Osteocyte (in vitro differentiated cells): ENCODE measurements around the gene GRIPAP1. TPM values are rescaled to one million over a fixed set of nuclear protein-coding genes. Genes with fewer than 3 reads are reported as not detected.
"Not testable (repeated sequence)": the region's sequence is repeated elsewhere in the genome, so short reads cannot be mapped to it uniquely, and the experiment has no call there.

Experiments
- DNase-seq: peaks from one replicate; pipeline ENCODE4 v3.0.0; 2021; ENCODE audit warnings: mixed read lengths; ENCODE audit not compliant: unreplicated experiment; ENCODE audit errors: extremely low spot score
- H3K27ac Mint-ChIP-seq: one replicate; pipeline ENCODE4 v1.8.0; 2021; ENCODE audit warnings: mild to moderate bottlenecking, mixed read lengths; ENCODE audit not compliant: unreplicated experiment
- H3K27me3 Mint-ChIP-seq: one replicate; pipeline ENCODE4 v1.8.0; 2021; ENCODE audit warnings: mixed read lengths; ENCODE audit not compliant: unreplicated experiment
- H3K36me3 Mint-ChIP-seq: one replicate; pipeline ENCODE4 v1.8.0; 2021; ENCODE audit warnings: mixed read lengths; ENCODE audit not compliant: unreplicated experiment
- H3K4me1 Mint-ChIP-seq: one replicate; pipeline ENCODE4 v1.8.0; 2021; ENCODE audit warnings: mixed read lengths; ENCODE audit not compliant: unreplicated experiment
- H3K4me3 Mint-ChIP-seq: one replicate; pipeline ENCODE4 v1.8.0; 2021; ENCODE audit warnings: mild to moderate bottlenecking, moderate library complexity, mixed read lengths; ENCODE audit not compliant: unreplicated experiment
- H3K9me3 Mint-ChIP-seq: one replicate; pipeline ENCODE4 v1.8.0; 2021; ENCODE audit warnings: mixed read lengths; ENCODE audit not compliant: unreplicated experiment
- total RNA-seq: library from RNA; stranded (reverse); gene quantifications from 2 replicates; pipeline ENCODE4 v1.2.1, GENCODE V29; 2021
- TF ChIP-seq, protein P1 (sequence below): fragments of 200-600 bp; sonication (generic); IDR thresholded peaks from 2 replicates; pipeline ENCODE4 v1.5.0; 2021; ENCODE audit warnings: antibody characterized with exemption, mild to moderate bottlenecking, moderate library complexity

Gene GRIPAP1
- total RNA-seq, 1 donor from 2014 or later, result 48.5 TPM

DNA sequence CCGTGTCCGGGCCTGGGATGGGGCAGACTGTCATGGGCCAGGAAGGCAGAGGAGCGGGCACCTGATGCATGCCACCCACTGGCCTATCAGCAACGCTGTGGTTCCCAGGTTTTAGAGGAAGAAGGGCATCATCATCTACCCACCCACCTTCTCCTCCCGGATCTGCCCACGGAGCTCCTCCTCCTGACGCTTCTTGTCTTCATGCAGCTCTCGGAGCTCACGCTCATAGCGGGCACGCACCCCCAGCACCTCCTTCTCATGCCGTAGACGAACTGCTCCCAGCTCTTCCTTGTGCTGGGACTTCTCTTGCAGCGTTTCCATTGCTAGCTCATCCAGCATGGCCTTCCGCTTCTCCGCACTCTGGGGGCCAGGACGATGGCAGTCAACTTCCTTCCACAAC, 19.0 kb downstream of the GRIPAP1 start:
- no peaks in the 10 kb centered on the region for H3K9me3 Mint-ChIP-seq
- H3K36me3 Mint-ChIP-seq, result peaks cover 27% of the 10 kb centered on the region
- no peaks in the 10 kb centered on the region for H3K4me1 Mint-ChIP-seq
- H3K27ac Mint-ChIP-seq, result no peak overlapping the region
- DNase-seq, result no peak
- TF ChIP-seq, protein P1, sequence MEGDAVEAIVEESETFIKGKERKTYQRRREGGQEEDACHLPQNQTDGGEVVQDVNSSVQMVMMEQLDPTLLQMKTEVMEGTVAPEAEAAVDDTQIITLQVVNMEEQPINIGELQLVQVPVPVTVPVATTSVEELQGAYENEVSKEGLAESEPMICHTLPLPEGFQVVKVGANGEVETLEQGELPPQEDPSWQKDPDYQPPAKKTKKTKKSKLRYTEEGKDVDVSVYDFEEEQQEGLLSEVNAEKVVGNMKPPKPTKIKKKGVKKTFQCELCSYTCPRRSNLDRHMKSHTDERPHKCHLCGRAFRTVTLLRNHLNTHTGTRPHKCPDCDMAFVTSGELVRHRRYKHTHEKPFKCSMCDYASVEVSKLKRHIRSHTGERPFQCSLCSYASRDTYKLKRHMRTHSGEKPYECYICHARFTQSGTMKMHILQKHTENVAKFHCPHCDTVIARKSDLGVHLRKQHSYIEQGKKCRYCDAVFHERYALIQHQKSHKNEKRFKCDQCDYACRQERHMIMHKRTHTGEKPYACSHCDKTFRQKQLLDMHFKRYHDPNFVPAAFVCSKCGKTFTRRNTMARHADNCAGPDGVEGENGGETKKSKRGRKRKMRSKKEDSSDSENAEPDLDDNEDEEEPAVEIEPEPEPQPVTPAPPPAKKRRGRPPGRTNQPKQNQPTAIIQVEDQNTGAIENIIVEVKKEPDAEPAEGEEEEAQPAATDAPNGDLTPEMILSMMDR, result no peak
- H3K4me3 Mint-ChIP-seq, result no peak overlapping the region
- H3K27me3 Mint-ChIP-seq, result no peaks in the 10 kb centered on the region

GRCh38 chrX:48981178-48981577, 20.9 kb downstream of the GRIPAP1 start:
- DNase-seq, result no peak
- H3K4me3 Mint-ChIP-seq, result no peak overlapping the region
- H3K27me3 Mint-ChIP-seq, result no peaks in the 10 kb centered on the region
- H3K27ac Mint-ChIP-seq, result no peak overlapping the region
- no peaks in the 10 kb centered on the region for H3K9me3 Mint-ChIP-seq
- peaks cover 32% of the 10 kb centered on the region for H3K36me3 Mint-ChIP-seq
- no peaks in the 10 kb centered on the region for H3K4me1 Mint-ChIP-seq
- TF ChIP-seq, protein P1, result no peak

DNA sequence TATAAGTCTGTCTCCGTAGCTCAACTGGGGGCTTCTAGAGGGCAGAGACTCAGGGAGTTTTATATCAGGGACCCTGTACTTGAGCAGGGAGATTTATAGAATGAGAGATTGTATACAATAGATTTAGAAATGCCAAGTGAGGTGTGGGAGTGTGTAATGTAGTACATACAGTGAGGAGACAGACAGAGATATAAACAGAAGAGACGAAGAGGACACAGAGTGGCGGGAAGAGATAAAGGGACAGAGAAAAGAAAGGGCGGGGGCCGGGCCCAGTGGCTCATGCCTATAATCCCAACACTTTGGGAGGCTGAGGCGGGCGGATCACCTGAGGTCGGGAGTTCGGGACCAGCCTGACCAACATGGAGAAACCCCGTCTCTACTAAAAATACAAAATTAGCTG, 21.7 kb downstream of the GRIPAP1 start:
- H3K4me1 Mint-ChIP-seq, H3K9me3 Mint-ChIP-seq, H3K27ac Mint-ChIP-seq, H3K27me3 Mint-ChIP-seq, H3K4me3 Mint-ChIP-seq, DNase-seq: not testable (repeated sequence)
- peaks cover 37% of the 10 kb centered on the region for H3K36me3 Mint-ChIP-seq

GRCh38 chrX:48978226-48978625, 23.8 kb downstream of the GRIPAP1 start:
- Mint-ChIP-seq H3K27ac (no peak overlapping the region), H3K27me3 (no peaks in the 10 kb centered on the region), H3K4me3 (no peak overlapping the region), H3K4me1 (no peaks in the 10 kb centered on the region), H3K36me3 (peaks cover 30% of the 10 kb centered on the region), H3K9me3 (peaks cover 5% of the 10 kb centered on the region)
- DNase-seq, result no peak
- TF ChIP-seq, protein P1, result no peak

DNA sequence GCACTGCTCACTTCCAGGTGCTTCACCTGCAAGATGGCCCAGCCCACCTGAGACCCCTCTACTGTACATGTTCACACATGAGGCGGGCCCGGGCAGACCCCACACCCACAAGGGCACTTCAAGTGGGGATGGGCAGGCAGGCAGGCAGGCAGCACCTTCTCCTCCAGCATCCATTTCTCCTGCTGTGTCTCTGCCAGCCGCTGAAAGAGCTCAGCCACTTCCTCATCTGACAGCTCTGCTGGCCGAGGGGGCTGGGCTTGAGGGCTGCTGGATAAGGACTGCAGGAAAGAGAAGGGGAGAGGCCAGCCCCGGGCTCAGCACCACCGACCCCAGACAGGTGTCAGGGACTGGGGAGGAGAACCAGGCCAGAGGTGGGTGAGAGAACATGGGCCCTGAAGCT, 26.0 kb downstream of the GRIPAP1 start:
- H3K27me3 Mint-ChIP-seq, result no peaks in the 10 kb centered on the region
- peaks cover 10% of the 10 kb centered on the region for H3K4me1 Mint-ChIP-seq
- peaks cover 5% of the 10 kb centered on the region for H3K9me3 Mint-ChIP-seq

More for the DNA sequence above, 26.0 kb downstream of the GRIPAP1 start:
- no peak for DNase-seq
- peaks cover 25% of the 10 kb centered on the region for H3K36me3 Mint-ChIP-seq
- TF ChIP-seq, protein P1, result no peak
- no peak overlapping the region for H3K4me3 Mint-ChIP-seq
- H3K27ac Mint-ChIP-seq, result no peak overlapping the region
